Stimulated activated naive CD8-positive, alpha-beta T cell treated with anti-CD3 and anti-CD28 coated beads, Interleukin-15, Interleukin-2, amounts not matched to agents 100 ng/mL and 50 ng/mL, for 24 hours (primary cell): ENCODE results near the gene ARRB1.
"Not testable (repeated sequence)": the region's sequence is repeated elsewhere in the genome, so short reads cannot be mapped to it uniquely, and the experiment has no call there.

Source experiments
- H3K27ac Mint-ChIP-seq: one replicate; pipeline ENCODE4 v1.8.0; 2021; ENCODE audit warnings: mild to moderate bottlenecking, mixed read lengths
- H3K27me3 Mint-ChIP-seq: one replicate; pipeline ENCODE4 v1.8.0; 2021; ENCODE audit warnings: mixed read lengths
- H3K36me3 Mint-ChIP-seq: one replicate; pipeline ENCODE4 v1.8.0; 2021; ENCODE audit warnings: low read depth, mixed read lengths
- H3K4me1 Mint-ChIP-seq: one replicate; pipeline ENCODE4 v1.8.0; 2021; ENCODE audit warnings: low read depth, mixed read lengths
- H3K4me3 Mint-ChIP-seq: one replicate; pipeline ENCODE4 v1.8.0; 2021; ENCODE audit warnings: mild to moderate bottlenecking, mixed read lengths
- H3K9me3 Mint-ChIP-seq: one replicate; pipeline ENCODE4 v1.8.0; 2021; ENCODE audit warnings: mixed read lengths

Gene ARRB1

DNA sequence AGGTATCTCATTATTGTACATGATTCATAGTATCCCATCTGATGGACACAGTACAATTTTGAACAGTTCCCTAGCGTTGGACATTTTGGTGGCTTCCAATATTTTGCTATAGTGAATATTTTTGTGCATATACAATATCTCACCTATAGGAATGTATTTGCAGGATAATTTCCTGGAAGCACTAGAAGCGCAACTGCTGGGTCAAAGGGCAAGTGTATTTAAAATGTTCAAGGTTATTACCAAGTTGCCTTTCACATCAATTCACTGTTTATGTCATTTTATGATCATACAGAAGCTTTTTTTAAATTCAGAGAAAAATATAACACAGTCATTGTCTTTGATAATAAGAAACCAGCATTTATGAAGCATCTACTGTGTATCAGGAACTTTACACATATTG lies 28.8 kb upstream of the ARRB1 start:
- Mint-ChIP-seq H3K36me3 (no peaks in the 10 kb centered on the region), H3K27ac (no peak overlapping the region), H3K4me1 (peaks cover 18% of the 10 kb centered on the region), H3K4me3 (no peak overlapping the region), H3K27me3 (no peaks in the 10 kb centered on the region), H3K9me3 (no peaks in the 10 kb centered on the region)

DNA sequence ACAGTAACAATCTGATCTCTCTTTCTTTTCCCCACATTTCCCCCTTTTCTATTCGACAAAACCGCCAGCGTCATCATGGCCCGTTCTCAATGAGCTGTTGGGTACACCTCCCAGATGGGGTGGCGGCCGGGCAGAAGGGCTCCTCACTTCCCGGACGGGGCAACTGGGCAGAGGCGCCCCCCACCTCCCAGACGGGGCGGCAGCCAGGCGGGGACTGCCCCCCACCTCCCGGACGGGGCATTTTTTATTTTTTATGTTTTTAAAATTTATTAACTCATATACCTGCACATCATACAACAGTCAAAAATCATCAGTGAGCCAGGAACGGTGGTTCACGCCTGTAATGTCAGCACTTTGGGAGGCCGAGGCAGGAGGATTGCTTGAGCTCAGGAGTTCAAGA lies 27.3 kb upstream of the ARRB1 start:
- H3K27me3 Mint-ChIP-seq, H3K27ac Mint-ChIP-seq, H3K9me3 Mint-ChIP-seq, H3K4me3 Mint-ChIP-seq, H3K36me3 Mint-ChIP-seq, H3K4me1 Mint-ChIP-seq: not testable (repeated sequence)

GRCh38 chr11:75376175-75376574 lies 24.7 kb upstream of the ARRB1 start:
- H3K4me3 Mint-ChIP-seq, result no peak overlapping the region
- no peaks in the 10 kb centered on the region for H3K9me3 Mint-ChIP-seq
- no peak overlapping the region for H3K27ac Mint-ChIP-seq
- H3K36me3 Mint-ChIP-seq, result no peaks in the 10 kb centered on the region
- H3K4me1 Mint-ChIP-seq, result no peaks in the 10 kb centered on the region
- H3K27me3 Mint-ChIP-seq, result no peaks in the 10 kb centered on the region

DNA sequence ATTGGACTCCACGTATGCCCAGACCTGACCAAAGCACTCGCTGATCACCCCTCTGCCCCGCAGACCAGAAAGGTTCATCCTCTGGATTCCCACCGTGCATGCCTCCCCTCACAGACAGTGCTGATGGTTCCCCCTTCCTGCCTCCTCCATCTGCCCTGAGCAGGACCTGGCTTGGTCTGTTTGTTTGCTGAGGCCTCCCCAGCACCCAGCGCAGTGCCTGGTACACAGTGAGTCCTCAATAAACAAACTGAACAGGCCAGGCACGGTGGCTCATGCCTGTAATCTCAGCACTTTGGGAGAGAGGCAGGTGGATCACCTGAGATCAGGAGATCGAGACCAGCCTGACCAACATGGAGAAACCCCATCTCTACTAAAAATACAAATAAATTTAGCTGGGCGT lies 24.2 kb upstream of the ARRB1 start:
- Mint-ChIP-seq H3K27me3 (no peaks in the 10 kb centered on the region), H3K4me3 (no peak overlapping the region), H3K36me3 (no peaks in the 10 kb centered on the region), H3K4me1 (peaks cover 4% of the 10 kb centered on the region), H3K9me3 (no peaks in the 10 kb centered on the region), H3K27ac (no peak overlapping the region)

DNA sequence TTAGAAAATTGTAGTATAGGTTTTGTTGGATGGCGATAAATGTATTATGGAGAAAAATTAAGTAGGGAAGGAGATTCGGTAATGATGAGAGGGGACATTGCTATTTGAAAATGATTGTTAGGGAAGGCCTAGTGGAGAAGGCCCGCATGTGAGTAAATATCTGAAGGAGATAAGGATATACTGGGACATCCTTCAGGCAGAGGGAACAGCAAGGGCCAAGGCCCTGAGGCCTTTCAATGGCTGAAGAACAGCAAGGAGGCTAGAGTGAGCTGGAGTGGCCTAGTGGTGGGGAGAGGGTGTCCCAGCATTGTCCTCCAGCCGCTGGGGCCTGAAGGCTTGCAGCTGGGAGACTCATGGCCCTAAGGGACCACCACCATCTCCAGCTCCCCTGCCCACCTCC lies 23.2 kb upstream of the ARRB1 start:
- H3K4me3 Mint-ChIP-seq, result no peak overlapping the region
- H3K36me3 Mint-ChIP-seq, result no peaks in the 10 kb centered on the region
- H3K4me1 Mint-ChIP-seq, result peaks cover 10% of the 10 kb centered on the region
- no peaks in the 10 kb centered on the region for H3K9me3 Mint-ChIP-seq
- no peaks in the 10 kb centered on the region for H3K27me3 Mint-ChIP-seq
- no peak overlapping the region for H3K27ac Mint-ChIP-seq

- Mint-ChIP-seq H3K4me3 (no peak overlapping the region), H3K9me3 (no peaks in the 10 kb centered on the region), H3K27ac (no peak overlapping the region), H3K36me3 (no peaks in the 10 kb centered on the region), H3K27me3 (no peaks in the 10 kb centered on the region), H3K4me1 (peaks cover 20% of the 10 kb centered on the region)
These were observed 21.7 kb upstream of the ARRB1 start for GRCh38 chr11:75373201-75373600.

- Mint-ChIP-seq H3K4me3 (no peak overlapping the region), H3K36me3 (no peaks in the 10 kb centered on the region), H3K9me3 (no peaks in the 10 kb centered on the region), H3K4me1 (peaks cover 20% of the 10 kb centered on the region), H3K27me3 (no peaks in the 10 kb centered on the region), H3K27ac (no peak overlapping the region)
These were observed 20.8 kb upstream of the ARRB1 start for GRCh38 chr11:75371949-75372876.

DNA sequence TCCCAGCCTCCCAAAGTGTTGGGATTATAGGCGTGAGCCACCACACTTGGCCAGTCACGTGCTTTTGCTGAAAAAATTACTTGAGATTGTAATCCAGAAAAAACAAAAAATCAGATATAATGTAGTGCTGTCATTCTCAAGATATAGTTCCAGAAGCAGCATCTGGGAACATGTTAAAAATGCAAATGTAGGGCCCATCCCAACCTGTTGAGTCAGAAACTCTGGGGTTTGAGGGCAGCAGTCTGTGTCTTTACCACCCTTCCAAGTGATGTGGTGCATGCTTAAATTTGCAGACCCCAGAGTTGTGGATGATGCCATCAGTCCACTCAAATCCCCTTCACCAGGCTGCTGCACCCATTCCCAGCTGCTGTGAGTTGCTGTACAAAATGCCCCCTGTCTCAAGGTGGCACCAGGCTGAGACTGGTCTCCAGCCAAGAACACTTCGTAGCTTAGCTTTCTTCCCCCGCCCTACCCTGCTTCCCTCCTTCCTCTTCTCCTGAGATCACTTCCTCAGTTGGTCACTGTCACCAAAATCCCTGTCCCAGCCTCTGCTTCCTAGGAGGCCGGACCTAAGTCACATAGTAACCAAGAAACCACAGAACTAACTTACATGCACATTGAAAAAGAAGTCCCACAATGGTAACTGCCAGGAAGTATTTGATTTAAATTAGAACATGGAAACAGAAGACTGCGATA lies 18.2 kb upstream of the ARRB1 start:
- H3K27ac Mint-ChIP-seq, result no peak overlapping the region
- peaks cover 20% of the 10 kb centered on the region for H3K4me1 Mint-ChIP-seq
- no peaks in the 10 kb centered on the region for H3K9me3 Mint-ChIP-seq
- no peaks in the 10 kb centered on the region for H3K27me3 Mint-ChIP-seq
- H3K36me3 Mint-ChIP-seq, result no peaks in the 10 kb centered on the region
- H3K4me3 Mint-ChIP-seq, result no peak overlapping the region

DNA sequence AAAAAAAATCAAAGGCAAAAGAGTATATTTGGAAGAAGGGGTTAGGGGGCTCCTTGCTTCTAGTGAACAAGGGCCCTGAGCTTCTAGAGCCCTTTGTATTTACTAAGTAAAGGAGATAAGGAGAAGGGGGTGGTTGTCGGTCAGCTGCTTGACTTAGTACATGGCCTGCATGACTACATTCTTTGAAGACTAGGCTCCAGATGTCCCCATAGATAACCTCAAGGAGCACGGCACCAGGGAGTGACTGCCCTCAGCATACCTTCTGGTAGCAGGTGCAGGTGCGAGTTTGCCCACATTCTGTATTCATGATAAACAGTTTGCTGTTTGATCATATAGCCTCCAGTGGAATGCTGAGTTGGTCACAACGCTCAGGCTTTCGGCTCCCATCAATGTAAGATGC lies 15.4 kb upstream of the ARRB1 start:
- not testable (repeated sequence) for H3K27ac Mint-ChIP-seq, H3K36me3 Mint-ChIP-seq, H3K27me3 Mint-ChIP-seq, H3K4me3 Mint-ChIP-seq, H3K9me3 Mint-ChIP-seq
- H3K4me1 Mint-ChIP-seq, result peaks cover 20% of the 10 kb centered on the region

DNA sequence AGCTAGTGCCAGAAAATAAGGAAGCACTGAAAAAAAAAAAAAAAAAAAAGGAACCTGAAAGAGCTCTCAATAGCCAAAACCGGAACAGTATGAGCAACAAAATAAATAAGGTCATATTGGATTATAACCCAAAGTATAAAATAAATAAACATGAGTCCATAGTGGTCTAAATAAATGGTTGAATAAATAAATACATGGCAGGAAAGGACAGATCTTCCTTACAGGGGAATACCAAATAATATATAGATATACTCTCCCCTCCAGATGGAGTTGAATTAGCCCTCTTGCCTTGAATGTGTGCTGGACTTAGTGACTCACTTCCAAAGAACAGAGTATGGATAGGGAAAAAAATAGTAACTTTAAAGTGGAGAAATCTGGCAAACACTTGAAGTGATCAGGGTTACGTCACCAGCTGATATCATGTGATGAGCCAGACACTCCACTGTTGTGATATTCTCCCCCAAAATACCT lies 14.3 kb upstream of the ARRB1 start:
- no peak overlapping the region for H3K4me3 Mint-ChIP-seq
- H3K27ac Mint-ChIP-seq, result no peak overlapping the region
- no peaks in the 10 kb centered on the region for H3K36me3 Mint-ChIP-seq
- H3K9me3 Mint-ChIP-seq, result no peaks in the 10 kb centered on the region
- no peaks in the 10 kb centered on the region for H3K27me3 Mint-ChIP-seq
- peaks cover 17% of the 10 kb centered on the region for H3K4me1 Mint-ChIP-seq

DNA sequence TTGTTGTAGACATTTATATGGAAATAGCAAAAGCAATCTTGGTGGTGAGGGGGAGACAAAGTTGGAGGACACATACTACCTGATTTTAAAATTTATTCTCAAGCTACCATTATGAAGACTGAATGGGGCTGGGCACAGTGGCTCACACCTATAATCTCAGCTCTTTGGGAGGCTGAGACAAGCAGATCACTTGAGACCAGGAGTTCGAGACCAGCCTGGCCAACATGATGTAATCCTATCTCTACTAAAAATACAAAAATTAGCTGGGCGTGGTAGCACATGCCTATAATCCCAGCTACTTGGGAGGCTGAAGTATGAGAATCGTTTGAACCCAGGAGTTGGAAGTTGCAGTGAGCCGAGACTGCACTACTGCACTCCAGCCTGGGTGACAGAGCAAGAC lies 10.8 kb upstream of the ARRB1 start:
- not testable (repeated sequence) for H3K27ac Mint-ChIP-seq, H3K4me3 Mint-ChIP-seq, H3K36me3 Mint-ChIP-seq, H3K9me3 Mint-ChIP-seq, H3K27me3 Mint-ChIP-seq, H3K4me1 Mint-ChIP-seq

DNA sequence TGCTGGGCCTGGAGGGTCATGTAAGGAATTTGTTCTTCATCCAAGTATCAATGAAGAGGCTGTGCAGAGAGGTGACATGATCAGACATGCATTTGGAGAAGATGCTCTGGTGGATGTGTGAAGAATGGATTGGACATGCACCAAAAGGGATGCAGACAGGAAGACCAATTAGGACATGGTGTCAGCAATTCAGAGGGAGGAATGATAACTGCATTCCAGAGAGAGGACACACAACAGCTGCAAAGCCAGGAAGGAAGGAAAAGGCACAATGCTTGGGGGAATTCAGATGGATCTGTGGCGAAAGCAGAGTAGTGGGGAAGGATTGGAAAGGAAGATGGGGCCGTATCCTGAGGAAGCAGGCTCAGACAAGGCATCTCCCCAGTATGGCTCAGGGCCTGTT lies 5.2 kb upstream of the ARRB1 start:
- peaks cover 14% of the 10 kb centered on the region for H3K4me1 Mint-ChIP-seq
- no peak overlapping the region for H3K4me3 Mint-ChIP-seq
- no peaks in the 10 kb centered on the region for H3K9me3 Mint-ChIP-seq
- no peak overlapping the region for H3K27ac Mint-ChIP-seq
- no peaks in the 10 kb centered on the region for H3K36me3 Mint-ChIP-seq
- no peaks in the 10 kb centered on the region for H3K27me3 Mint-ChIP-seq

DNA sequence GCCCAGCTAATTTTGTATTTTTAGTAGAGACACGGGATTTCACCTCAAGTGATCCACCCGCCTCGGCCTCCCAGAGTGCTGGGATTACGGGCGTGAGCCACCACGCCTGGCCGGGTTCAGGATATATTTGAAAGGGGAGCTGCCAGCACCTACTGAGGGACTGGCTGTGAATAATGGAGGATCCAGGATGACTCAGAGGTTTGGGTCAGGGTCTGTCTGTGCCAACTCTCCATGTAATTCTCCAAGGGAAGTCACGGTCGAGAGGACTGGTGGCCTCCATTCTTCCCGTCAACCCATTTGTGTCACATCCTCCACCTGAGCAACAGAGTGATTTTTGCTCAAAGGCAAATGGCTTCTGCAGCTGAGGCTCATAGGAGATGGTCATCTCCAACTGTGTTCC lies 3.6 kb upstream of the ARRB1 start:
- H3K4me3 Mint-ChIP-seq, result no peak overlapping the region
- no peaks in the 10 kb centered on the region for H3K27me3 Mint-ChIP-seq
- no peaks in the 10 kb centered on the region for H3K36me3 Mint-ChIP-seq
- no peaks in the 10 kb centered on the region for H3K9me3 Mint-ChIP-seq
- H3K27ac Mint-ChIP-seq, result no peak overlapping the region
- peaks cover 26% of the 10 kb centered on the region for H3K4me1 Mint-ChIP-seq

GRCh38 chr11:75352588-75353206 lies 1.2 kb upstream of the ARRB1 start:
- H3K9me3 Mint-ChIP-seq, result no peaks in the 10 kb centered on the region
- peak overlapping the region; percentile 83 for H3K4me3 Mint-ChIP-seq
- no peaks in the 10 kb centered on the region for H3K27me3 Mint-ChIP-seq
- H3K27ac Mint-ChIP-seq, result peak overlapping the region; percentile 89
- peaks cover 47% of the 10 kb centered on the region for H3K4me1 Mint-ChIP-seq
- no peaks in the 10 kb centered on the region for H3K36me3 Mint-ChIP-seq
